Psoas muscle (tissue), 8 donors: Measurements from ENCODE around the gene ENDOU. TPM values are rescaled to one million over a fixed set of nuclear protein-coding genes. Genes with fewer than 3 reads are reported as not detected.

ENCODE experiments used
- ATAC-seq, 4 donors: fragments of 200-7000 bp; cut with Tn5 transposase; one replicate each; pipeline ENCODE4 v1.9.1; 2020; ENCODE audit warnings: moderate library complexity in 3 of 4, mild to moderate bottlenecking in 2 of 4
- DNase-seq, 2 donors: peaks; one replicate each; pipeline ENCODE4 v3.0.0-alpha.2; 2020
- H3K27ac ChIP-seq: fragments of 200-600 bp; one replicate; pipeline ENCODE4 v1.8.0; 2022
- H3K27me3 ChIP-seq, 3 donors: fragments of 200-600 bp in 1 of 3; one replicate each; pipeline versions ENCODE4 v1.6.1 to v1.8.0; 2013 to 2022; ENCODE audit warnings: low read length in 2 of 3, mild to moderate bottlenecking in 2 of 3, moderate library complexity in 1 of 3; ENCODE audit not compliant: insufficient read depth in 3 of 3
- H3K36me3 ChIP-seq, 2 donors: fragments of 200-600 bp in 1 of 2; one replicate each; pipeline versions ENCODE4 v1.6.1 to v1.8.0; 2013 to 2022; ENCODE audit warnings: low read depth in 1 of 2, mild to moderate bottlenecking in 1 of 2, moderate library complexity in 1 of 2; ENCODE audit not compliant: insufficient read depth in 1 of 2
- H3K4me1 ChIP-seq: fragments of 200-600 bp; one replicate; pipeline ENCODE4 v1.8.0; 2022
- H3K4me3 ChIP-seq: fragments of 200-600 bp; one replicate; pipeline ENCODE4 v1.8.0; 2022; ENCODE audit warnings: mild to moderate bottlenecking
- H3K9me3 ChIP-seq: fragments of 200-600 bp; one replicate; pipeline ENCODE4 v1.8.0; 2022
- WGBS, 3 donors: extraction: QIAGEN DNeasy Blood & Tissue Kit; methylation state at CpG; one replicate each; pipeline versions ENCODE4 v1.1.6 to v1.1.7; 2013; 5-methylcytosine and 5-hydroxymethylcytosine counted together
- intact Hi-C, 2 donors: fragments of 100-400 bp; cut with DNase I; formaldehyde crosslinking; loops; one replicate each; pipeline versions ENCODE4 v1.11.0 to v1.14.2; 2022
- polyA plus RNA-seq, 3 donors: library from polyadenylated mRNA; stranded (reverse); fragments of 200-250 nt; gene quantifications; one replicate each; pipeline ENCODE4 v1.2.3, GENCODE V29; 2013
- total RNA-seq, 4 donors: library from RNA; stranded (reverse); fragmentation: NEBNext Ultra II Directional in 2 of 4; extraction: Animal tissue kit (Norgen Biotek cat#: 25700) in 2 of 4; gene quantifications; one replicate each; pipeline versions ENCODE4 v1.2.1 to v1.2.4, GENCODE V29; 2021 to 2023
- TF ChIP-seq, protein P1 (sequence below): fragments of 200-600 bp; IDR thresholded peaks from one replicate; pipeline ENCODE4 v1.8.0; 2022; ENCODE audit warnings: antibody characterized with exemption
- donor health status: healthy with polysubstance abuse.
- donor health status: DM: no; HTN: no; CAD: no; lungs with moderate emphysema.
- donor health status: Bipolar disorder and iron deficiency.
- donor health status: healthy.
- donor health status: DM: yes; HTN: yes; CAD: no.
- donor health status: DM: no; HTN: no; CAD: no.
- donor health status: DM: no; HTN: no; CAD: no.
- donor health status: DM: yes; HTN: yes; CAD: no.

ENDOU gene
- total and polyA plus RNA-seq, 7 donors: 0.13 to 0.82 (median 0.20) TPM; not detected in 3

DNA sequence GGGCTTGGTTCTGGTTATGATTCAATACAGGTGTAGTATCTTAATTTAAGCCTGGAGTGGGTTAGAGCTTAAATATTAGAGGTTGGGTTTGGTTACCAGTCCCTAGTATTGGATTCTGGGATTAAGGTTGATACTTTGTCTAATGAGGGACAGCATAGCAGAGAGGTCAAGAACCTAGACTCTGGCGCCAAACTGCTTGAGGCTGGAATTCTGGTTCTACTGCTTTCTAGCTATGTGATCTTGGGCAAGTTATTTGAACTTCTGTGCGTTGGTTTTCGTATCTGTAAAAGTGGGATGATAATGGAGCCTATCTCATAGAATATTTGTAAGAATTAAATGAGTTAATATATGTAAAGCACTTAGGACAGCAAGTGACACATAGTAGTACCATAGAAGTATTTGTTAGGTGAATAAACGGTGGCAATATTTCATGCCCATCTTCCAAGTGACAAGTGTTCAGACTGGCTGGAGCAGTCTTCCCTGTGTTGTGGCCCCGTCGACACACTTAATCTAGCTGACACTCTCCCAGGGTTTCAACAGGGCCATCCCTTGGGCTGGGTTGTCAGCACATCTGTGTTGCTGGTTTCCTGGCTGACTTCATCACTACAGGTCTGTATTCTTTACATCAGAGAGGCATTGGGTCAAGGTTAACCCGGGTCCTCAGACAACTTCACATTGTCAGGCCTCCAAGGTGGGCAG, 3.0 kb downstream of the ENDOU start:
- TF ChIP-seq, protein P1, sequence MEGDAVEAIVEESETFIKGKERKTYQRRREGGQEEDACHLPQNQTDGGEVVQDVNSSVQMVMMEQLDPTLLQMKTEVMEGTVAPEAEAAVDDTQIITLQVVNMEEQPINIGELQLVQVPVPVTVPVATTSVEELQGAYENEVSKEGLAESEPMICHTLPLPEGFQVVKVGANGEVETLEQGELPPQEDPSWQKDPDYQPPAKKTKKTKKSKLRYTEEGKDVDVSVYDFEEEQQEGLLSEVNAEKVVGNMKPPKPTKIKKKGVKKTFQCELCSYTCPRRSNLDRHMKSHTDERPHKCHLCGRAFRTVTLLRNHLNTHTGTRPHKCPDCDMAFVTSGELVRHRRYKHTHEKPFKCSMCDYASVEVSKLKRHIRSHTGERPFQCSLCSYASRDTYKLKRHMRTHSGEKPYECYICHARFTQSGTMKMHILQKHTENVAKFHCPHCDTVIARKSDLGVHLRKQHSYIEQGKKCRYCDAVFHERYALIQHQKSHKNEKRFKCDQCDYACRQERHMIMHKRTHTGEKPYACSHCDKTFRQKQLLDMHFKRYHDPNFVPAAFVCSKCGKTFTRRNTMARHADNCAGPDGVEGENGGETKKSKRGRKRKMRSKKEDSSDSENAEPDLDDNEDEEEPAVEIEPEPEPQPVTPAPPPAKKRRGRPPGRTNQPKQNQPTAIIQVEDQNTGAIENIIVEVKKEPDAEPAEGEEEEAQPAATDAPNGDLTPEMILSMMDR: no peak
- no peak for DNase-seq
- intact Hi-C loops: no loop called here
- Histone ChIP-seq H3K27me3 (no peaks in the 10 kb centered on the region), H3K27ac (no peak overlapping the region), H3K4me3 (no peak overlapping the region), H3K4me1 (peaks cover 13% of the 10 kb centered on the region), H3K36me3 (peaks cover 0 to 9% of the 10 kb centered on the region in 2 donors), H3K9me3 (no peaks in the 10 kb centered on the region)
- no peak for ATAC-seq
- WGBS, 3 donors: 75 to 83% (median 76%) methylated on average over 7 of the region's 7 CpGs

DNA sequence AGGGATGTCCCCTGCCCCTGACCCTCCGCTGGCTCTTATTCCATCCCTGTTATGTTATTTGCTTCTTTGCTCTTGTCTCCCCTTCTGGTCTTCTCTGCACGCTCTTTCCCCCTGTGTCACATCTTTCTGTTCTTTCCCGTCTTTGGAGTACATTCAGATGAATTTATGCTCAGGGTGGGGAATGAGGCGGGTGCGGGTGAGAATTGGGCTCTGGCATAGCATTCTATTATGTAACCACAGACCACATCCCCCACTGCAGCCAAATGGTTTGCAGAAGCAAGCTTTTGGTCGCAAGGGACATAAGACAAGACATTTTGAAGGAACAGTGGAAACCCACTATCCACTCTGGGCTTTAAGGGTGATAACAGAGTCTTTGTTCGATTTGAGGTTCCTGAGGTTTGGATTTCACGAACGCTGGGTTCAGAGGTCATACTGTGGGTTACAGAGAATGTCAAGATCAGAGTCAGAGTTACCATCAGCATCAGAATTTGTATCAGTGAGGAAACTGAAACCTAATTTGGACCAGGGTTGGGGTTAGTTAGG, 3.8 kb downstream of the ENDOU start:
- WGBS, 3 donors: 92 to 94% (median 92%) methylated on average over 9 of the region's 9 CpGs
- no peaks in the 10 kb centered on the region for H3K9me3 ChIP-seq
- H3K36me3 ChIP-seq: peaks cover 0 to 9% of the 10 kb centered on the region in 2 donors
- H3K27me3 ChIP-seq: no peaks in the 10 kb centered on the region
- ATAC-seq (no peak), DNase-seq (no peak)
- intact Hi-C loops: no loop called here
- TF ChIP-seq, protein P1: no peak
- no peak overlapping the region for H3K27ac ChIP-seq
- no peak overlapping the region for H3K4me3 ChIP-seq
- H3K4me1 ChIP-seq: peaks cover 20% of the 10 kb centered on the region

DNA sequence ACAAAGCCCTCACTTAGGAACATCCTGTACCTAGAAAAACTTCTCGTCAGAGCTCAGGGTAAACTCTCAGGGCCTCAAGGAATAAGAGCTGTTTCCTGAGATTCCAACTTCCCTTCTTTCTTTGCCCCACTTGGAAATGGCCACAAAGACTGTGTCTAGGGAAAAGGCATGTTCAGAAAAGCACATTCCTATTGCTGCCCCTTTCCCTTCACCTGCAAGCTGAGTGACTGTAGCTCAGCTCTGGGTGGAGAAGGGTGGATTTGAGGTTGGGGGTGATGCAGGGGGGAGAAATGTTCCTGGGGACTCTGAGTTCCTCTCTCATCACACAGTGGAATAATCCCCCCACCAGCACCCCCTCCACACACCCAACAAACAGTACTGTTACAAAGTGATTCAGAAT, 6.8 kb downstream of the ENDOU start:
- intact Hi-C loops: loop anchor here (5.0 kb wide), 2 partner anchors 44 to 234 kb away; no protein-coding TSS in a partner anchor
- peaks cover 0 to 9% of the 10 kb centered on the region in 2 donors for H3K36me3 ChIP-seq
- H3K9me3 ChIP-seq: no peaks in the 10 kb centered on the region
- no peak overlapping the region for H3K4me3 ChIP-seq
- no peaks in the 10 kb centered on the region for H3K27me3 ChIP-seq
- ATAC-seq (no peak), DNase-seq (no peak)
- 55 to 88% (median 58%) methylated on average over 1 of the region's 1 CpG for WGBS, 3 donors
- TF ChIP-seq, protein P1: no peak
- H3K4me1 ChIP-seq: peaks cover 30% of the 10 kb centered on the region
- no peak overlapping the region for H3K27ac ChIP-seq

DNA sequence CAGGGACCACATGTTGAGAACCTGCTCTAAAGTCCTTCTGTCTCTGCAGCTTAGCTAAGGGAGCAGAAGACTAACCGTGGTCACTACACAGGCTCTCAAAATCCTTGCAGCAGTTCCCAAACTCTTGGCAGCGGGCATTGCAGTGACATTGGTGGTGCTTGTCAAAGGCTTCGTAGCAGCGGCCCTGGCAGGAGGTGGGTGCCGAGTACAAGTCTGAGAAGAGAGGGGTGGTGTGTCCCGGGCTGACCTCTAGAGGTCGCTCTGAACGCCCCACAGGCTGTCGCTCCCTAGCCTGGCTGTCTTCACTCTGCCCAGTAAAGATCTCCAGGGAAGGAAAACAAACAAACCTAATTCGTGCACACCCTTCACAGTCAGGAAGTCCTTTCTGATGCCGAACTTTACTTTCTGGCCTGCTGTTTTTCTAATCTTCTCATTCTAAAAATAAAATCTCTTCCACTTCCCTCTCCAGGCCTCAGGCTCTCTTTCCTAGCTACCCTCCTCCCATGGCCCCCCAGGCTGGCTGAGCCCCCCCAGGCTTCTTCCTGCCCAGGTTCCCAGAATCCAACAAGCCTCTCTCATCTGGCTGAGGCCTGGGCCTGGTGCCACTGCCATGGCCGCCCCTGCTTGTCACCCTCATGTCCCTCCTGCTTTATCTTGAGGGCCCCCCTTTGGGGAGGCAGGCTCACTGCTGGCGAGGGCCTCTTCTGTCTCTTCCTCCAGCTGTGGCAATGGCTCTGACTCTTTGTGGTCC, 7.7 kb downstream of the ENDOU start:
- TF ChIP-seq, protein P1: peak; percentile 58
- 13 to 16% (median 13%) methylated on average over 13 of the region's 13 CpGs for WGBS, 3 donors
- Histone ChIP-seq H3K36me3 (peaks cover 0 to 9% of the 10 kb centered on the region in 2 donors), H3K9me3 (no peaks in the 10 kb centered on the region), H3K27me3 (no peaks in the 10 kb centered on the region), H3K27ac (peak overlapping the region; percentile 67), H3K4me3 (no peak overlapping the region), H3K4me1 (peaks cover 27% of the 10 kb centered on the region)
- intact Hi-C loops: loop anchor here (2.0 to 5.0 kb wide), 3 partner anchors 45 to 235 kb away; no protein-coding TSS in a partner anchor
- peak; percentile 74 to 89 (median 84) for ATAC-seq
- DNase-seq: peak; percentile 83 to 89
